Measurements from ENCODE around the gene ZNF827.

The ZNF827 gene

GRCh38 chr4:145743641-145744040, 195.0 kb downstream of the ZNF827 start:
- in situ Hi-C loops (cut with MboI; ENCODE audit: low pct_unique_long_range_greater_than_20kb, low sequenced_read_pairs), result no loop called here
- no peak for DNase-seq

DNA sequence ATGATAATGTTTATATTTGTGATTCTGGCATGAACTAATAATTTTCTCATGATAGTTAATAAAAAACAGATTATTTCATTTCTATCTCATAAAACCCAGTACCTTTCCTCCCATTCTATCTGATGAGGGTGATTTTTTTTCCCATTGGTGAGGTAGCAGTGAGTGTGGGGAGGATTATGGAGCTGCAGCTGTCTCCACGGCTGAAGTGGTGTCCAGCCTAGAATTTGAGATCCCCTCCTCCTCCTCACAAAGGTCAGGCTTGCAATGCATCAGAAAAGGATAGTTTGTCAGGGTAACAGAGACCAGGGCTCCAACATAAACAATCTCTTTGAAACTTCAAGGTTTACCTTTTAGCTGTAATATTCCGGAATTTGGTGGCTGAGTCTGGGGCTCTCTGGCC, 197.8 kb downstream of the ZNF827 start:
- in situ Hi-C loops (cut with MboI; ENCODE audit: low pct_unique_long_range_greater_than_20kb, low sequenced_read_pairs), result no loop called here
- no peak for DNase-seq

DNA sequence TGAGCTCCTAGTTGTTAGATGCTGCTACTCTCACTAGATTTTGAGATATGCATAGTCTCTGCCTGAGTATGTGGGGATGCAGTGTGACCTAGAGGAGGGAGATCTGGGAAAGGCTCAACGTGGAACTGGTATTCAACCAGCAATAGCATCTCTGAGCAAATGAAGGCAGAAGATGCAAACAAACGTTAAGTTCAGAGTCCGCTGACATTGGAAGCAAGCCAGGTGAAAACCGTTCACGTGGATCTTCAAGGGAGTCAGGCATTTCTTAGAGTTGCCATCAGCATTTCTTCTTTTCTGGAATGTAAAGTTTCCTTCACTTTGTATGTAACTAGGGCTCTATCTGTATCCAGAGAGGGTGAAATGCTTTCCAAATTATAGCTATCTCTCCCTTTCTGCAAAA, 198.8 kb downstream of the ZNF827 start:
- no peak for DNase-seq
- in situ Hi-C loops (cut with MboI; ENCODE audit: low pct_unique_long_range_greater_than_20kb, low sequenced_read_pairs), result no loop called here

GRCh38 chr4:145736241-145736831, 202.3 kb downstream of the ZNF827 start:
- DNase-seq, result no peak

GRCh38 chr4:145735827-145736226, 202.8 kb downstream of the ZNF827 start:
- in situ Hi-C loops (cut with MboI; ENCODE audit: low pct_unique_long_range_greater_than_20kb, low sequenced_read_pairs), result no loop called here
- no peak for DNase-seq

More at GRCh38 chr4:145736241-145736831, 202.3 kb downstream of the ZNF827 start:
- in situ Hi-C loops (cut with MboI; ENCODE audit: low pct_unique_long_range_greater_than_20kb, low sequenced_read_pairs), result no loop called here

- DNase-seq, result no peak
- in situ Hi-C loops (cut with MboI; ENCODE audit: low pct_unique_long_range_greater_than_20kb, low sequenced_read_pairs), result no loop called here
Observed at GRCh38 chr4:145735347-145735675, 203.3 kb downstream of the ZNF827 start.

- in situ Hi-C loops (cut with MboI; ENCODE audit: low pct_unique_long_range_greater_than_20kb, low sequenced_read_pairs), result no loop called here
Observed at GRCh38 chr4:145734576-145735346, 203.9 kb downstream of the ZNF827 start.

DNA sequence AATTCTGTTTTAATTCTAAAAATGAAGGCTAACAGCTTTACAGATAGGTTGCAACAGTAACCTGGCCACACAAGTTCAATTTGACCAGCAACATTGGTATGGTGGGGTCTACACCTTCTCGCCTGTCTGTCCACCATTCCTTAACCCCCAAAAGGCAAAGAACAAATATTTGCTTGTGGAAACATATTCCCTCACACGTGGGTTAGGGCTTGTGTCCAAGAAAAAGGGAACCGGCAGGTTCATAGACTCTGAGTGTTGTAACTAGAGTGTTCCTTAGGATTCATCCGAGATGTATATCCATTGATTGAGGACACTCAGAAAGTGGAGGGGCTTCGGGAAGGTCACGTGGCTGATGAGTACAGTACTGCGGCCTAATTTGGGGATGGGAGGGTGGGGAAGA, 204.6 kb downstream of the ZNF827 start:
- no peak for DNase-seq
- in situ Hi-C loops (cut with MboI; ENCODE audit: low pct_unique_long_range_greater_than_20kb, low sequenced_read_pairs), result no loop called here

More at GRCh38 chr4:145734576-145735346, 203.9 kb downstream of the ZNF827 start:
- no peak for DNase-seq

DNA sequence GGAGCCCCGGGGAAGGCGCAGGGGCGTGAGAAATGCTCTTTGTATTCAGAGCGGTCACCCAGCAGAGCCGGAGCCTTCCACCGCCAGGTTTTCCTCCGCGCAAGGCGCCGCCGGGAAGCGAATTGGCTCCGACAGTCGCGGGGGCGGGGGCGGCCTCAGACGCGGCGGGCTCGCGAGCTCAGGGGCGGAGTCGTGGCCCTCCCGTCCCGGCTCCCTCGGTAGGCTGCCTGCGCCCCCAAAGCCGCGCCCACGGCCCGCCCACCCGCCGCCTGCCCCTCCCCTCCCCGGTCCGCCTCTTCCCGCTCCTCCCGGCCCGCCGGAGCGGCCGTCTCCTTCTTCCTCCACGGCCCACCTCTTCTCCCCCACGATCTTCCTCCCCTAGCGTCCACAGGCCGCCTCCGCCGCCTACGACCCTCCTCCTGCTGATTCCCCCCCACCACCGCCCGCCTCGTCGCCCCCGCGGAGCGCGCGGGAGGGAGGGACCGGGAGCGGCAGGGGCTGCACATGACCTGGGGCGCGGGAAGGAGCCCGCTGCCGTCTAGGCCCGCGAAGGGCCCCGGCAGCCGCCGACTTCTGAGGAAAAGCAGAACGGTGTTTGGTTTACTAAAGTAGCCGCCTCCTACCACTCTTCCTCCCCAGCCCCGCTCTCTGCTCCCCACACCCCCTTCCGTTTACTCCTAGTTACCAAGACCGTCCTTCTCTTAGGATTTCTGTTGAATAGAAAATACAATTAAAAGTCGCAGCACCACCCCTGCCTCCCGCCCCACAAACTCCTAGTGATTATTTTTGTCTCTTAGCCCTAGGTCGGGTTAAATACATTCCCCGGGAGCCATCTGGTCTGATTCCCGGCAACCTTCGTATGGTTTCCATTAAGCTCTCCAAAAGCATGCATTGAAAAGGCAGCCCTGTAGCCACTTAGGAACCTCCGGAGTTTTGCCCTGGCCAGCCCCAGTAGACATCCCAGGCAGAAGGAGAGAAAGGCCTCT, 205.4 kb downstream of the ZNF827 start:
- peak; percentile 88 for DNase-seq
- in situ Hi-C loops (cut with MboI; ENCODE audit: low pct_unique_long_range_greater_than_20kb, low sequenced_read_pairs), result no loop called here

- DNase-seq, result no peak
- in situ Hi-C loops (cut with MboI; ENCODE audit: low pct_unique_long_range_greater_than_20kb, low sequenced_read_pairs), result no loop called here
Observed at GRCh38 chr4:145732001-145732815, 206.4 kb downstream of the ZNF827 start.

GRCh38 chr4:145731028-145731427, 207.6 kb downstream of the ZNF827 start:
- no peak for DNase-seq
- in situ Hi-C loops (cut with MboI; ENCODE audit: low pct_unique_long_range_greater_than_20kb, low sequenced_read_pairs), result no loop called here

GRCh38 chr4:145730026-145730425, 208.6 kb downstream of the ZNF827 start:
- in situ Hi-C loops (cut with MboI; ENCODE audit: low pct_unique_long_range_greater_than_20kb, low sequenced_read_pairs), result no loop called here
- DNase-seq, result no peak

DNA sequence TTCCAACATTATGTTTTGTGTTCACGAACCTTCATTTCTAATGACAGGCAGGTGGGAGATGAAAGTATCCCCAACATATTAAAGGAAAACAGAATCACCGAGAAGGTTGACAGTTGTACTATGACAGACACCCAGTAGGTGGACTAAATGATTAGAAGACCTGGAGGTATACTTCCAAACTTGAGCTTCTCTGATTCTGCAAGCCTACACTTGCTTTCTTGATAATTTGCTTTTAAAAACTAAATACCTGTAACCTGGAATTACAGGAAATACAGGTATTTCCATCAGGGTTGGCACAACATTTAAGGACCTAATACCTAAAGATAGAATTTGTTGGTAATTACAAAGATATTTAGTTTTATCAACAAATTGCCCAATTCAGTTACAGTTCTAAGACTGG, 215.3 kb downstream of the ZNF827 start:
- no peak for DNase-seq
- in situ Hi-C loops (cut with MboI; ENCODE audit: low pct_unique_long_range_greater_than_20kb, low sequenced_read_pairs), result no loop called here

DNA sequence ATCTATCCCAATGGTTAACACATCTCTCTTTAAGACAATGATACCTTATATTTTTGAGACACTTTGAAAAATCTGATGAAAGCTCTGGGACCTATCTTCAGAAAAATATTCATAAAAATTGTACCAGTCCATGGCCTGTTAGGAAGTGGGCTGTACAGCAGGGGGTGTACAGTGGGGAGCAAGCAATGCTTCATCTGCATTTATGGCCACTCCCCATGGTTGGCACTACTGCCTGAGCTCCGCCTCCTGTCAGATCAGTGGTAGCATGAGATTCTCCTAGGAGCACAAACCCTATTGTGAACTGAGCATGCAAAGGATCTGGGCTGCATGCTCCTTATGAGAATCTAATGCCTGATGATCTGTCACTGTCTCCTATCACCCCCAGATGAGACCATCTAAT, 216.1 kb downstream of the ZNF827 start:
- DNase-seq, result no peak
- in situ Hi-C loops (cut with MboI; ENCODE audit: low pct_unique_long_range_greater_than_20kb, low sequenced_read_pairs), result no loop called here

DNA sequence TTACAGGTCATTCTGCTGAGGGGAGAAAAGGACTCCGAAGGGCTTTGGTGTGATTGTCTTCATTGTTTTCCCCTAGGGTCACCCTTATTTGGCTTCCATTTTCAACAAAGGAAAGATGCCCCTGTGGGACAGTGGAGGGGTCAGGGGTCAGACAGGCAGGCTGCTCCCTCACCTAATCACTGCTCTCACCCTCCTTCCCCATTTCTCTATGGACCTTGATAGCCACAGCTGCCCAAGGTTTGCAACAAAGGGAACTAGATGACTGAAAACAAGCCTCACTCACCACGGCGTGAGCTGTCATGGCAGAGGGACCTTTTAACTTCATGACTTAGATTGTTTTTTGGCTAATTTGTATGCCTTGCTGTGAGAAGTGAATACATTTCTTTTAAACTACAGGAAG, 218.0 kb downstream of the ZNF827 start:
- DNase-seq, result no peak

GRCh38 chr4:145719752-145720624, 218.6 kb downstream of the ZNF827 start:
- DNase-seq, result no peak
- in situ Hi-C loops (cut with MboI; ENCODE audit: low pct_unique_long_range_greater_than_20kb, low sequenced_read_pairs), result no loop called here

More for the DNA sequence above, 218.0 kb downstream of the ZNF827 start:
- in situ Hi-C loops (cut with MboI; ENCODE audit: low pct_unique_long_range_greater_than_20kb, low sequenced_read_pairs), result no loop called here

DNA sequence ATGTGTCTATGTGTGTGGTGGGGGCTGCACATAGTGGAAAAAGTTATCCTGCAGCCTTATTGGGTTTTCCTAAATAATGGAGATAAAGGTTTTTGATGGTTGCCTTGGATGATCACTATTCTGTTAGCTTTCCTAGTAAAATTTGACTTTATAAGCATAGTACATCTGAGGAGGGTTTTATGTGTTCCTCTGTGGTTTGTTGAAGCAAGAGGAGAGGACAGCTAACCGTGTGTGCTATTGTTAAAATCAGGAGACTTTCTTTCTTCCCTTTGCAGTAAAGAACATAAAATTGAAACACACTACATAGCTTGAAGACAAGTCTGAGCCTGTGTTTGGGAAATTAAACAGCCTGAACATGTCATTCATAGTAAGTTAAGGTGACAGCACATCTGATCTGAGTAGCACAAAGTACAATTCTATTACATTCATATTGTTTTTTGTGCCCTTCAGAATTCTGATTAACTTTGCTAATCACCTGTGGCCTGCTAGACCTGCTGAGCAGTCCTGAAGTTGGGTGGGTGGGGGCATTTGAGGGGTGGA, 221.9 kb downstream of the ZNF827 start:
- DNase-seq, result no peak
- in situ Hi-C loops (cut with MboI; ENCODE audit: low pct_unique_long_range_greater_than_20kb, low sequenced_read_pairs), result no loop called here

- in situ Hi-C loops (cut with MboI; ENCODE audit: low pct_unique_long_range_greater_than_20kb, low sequenced_read_pairs), result no loop called here
- no peak for DNase-seq
Observed at GRCh38 chr4:145716200-145716599, 222.4 kb downstream of the ZNF827 start.

All from KBM-7 (cell line).